Urinary bladder (tissue), 4 donors: ENCODE results near the gene GOLGA6L10. TPM values are rescaled to one million over a fixed set of nuclear protein-coding genes. Genes with fewer than 3 reads are reported as not detected.
"Not testable (repeated sequence)": the region's sequence is repeated elsewhere in the genome, so short reads cannot be mapped to it uniquely, and the experiment has no call there.

Experiments
- DNase-seq: peaks from one replicate; pipeline ENCODE4 v3.0.0-alpha.2; 2015; ENCODE audit errors: extremely low spot score
- H3K27ac ChIP-seq: one replicate; pipeline ENCODE4 v1.5.1; 2013; ENCODE audit warnings: low read depth, mild to moderate bottlenecking, moderate library complexity
- H3K36me3 ChIP-seq: one replicate; pipeline ENCODE4 v1.6.1; 2013; ENCODE audit warnings: mild to moderate bottlenecking, moderate library complexity; ENCODE audit not compliant: insufficient read depth
- H3K4me1 ChIP-seq: one replicate; pipeline ENCODE4 v1.6.1; 2013; ENCODE audit warnings: mild to moderate bottlenecking, moderate library complexity; ENCODE audit not compliant: insufficient read depth
- H3K4me3 ChIP-seq: one replicate; pipeline ENCODE4 v1.5.1; 2013; ENCODE audit warnings: low read depth, low read length
- WGBS: extraction: QIAGEN DNeasy Blood & Tissue Kit; methylation state at CpG from one replicate; pipeline ENCODE4 v1.1.7; 2013; 5-methylcytosine and 5-hydroxymethylcytosine counted together
- polyA plus RNA-seq: library from polyadenylated mRNA; stranded (reverse); fragments of 200-250 nt; gene quantifications from one replicate; pipeline ENCODE4 v1.2.3, GENCODE V29; 2013
- total RNA-seq: library from RNA; depleted of rRNA; stranded (reverse); fragments of >200 nt; gene quantifications from one replicate; pipeline ENCODE4 v1.2.3, GENCODE V29; 2014
- donor health status: healthy with polysubstance abuse.
- donor health status: healthy.

The GOLGA6L10 gene
- total and polyA plus RNA-seq, 2 donors = 1.1 to 2.0 TPM

DNA sequence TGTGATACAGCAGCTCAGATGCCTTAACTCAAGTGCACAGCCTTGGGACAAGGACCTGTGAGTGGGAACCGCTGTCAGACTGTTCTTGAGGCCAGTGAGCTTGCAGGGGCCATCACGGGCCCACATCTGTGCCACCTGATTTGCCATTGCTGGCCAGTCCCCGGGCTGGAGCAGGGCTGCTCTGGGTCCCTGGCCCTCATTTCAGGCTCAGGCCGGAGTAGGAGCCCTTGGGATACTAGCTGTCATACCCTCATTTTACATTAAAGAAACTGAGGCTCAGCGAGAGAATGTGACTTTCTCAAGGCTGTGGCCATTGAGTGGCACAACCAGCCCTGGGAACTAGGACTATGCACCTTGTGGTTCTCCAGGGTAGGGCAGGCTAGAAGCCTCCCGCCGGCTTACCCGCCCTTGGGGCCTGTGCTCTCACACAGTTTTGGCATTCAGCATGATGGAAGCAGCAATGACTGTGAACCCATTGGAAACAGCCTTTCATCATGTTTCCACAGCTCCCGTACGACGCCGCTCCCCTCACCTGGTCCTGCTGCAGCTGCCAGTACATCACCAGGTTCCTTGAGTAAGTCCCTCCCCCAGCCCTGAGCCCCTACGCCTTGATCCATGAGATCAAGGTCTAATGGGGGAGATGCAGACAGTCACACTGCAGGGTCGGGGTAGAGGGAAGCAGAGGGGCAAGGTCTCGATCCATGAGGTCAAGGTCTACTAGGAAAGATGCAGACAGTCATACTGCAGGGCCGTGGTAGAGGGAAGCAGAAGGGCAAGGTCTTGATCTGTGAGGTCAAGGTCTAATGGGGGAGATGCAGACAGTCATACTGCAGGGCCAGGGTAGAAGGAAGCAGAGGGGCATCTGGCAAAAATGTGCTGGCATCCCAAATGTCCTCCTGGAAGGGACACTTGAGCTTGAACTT, 42.2 kb downstream of the GOLGA6L10 start:
- no peak overlapping the region for H3K4me3 ChIP-seq
- no peak overlapping the region for H3K27ac ChIP-seq
- H3K4me1 ChIP-seq = no peaks in the 10 kb centered on the region
- 87% methylated on average over 16 of the region's 16 CpGs for WGBS
- no peak for DNase-seq
- no peaks in the 10 kb centered on the region for H3K36me3 ChIP-seq

DNA sequence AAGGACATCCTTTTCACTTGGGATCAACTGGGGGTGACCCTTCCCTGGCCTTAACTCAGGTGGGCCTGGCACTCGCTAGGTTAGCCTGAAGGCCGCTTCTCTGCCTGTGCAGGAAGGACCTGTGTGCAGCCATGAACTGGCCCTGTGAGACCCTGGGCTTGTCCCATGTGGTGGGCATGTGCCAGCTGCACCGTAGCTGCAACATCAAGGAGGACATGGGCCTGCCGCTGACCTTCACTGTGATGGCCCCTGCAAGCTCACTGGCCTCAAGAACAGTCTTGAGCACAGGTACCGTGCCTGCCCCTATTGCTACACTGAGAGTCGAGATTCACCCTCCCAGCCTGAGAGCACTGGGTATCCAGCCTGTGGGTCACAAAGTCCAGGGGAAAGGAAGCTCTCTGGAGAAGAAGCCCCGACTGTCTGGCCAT, 43.6 kb downstream of the GOLGA6L10 start:
- Histone ChIP-seq H3K36me3 (no peaks in the 10 kb centered on the region), H3K4me3 (no peak overlapping the region), H3K4me1 (no peaks in the 10 kb centered on the region), H3K27ac (no peak overlapping the region)
- no peak for DNase-seq
- 88% methylated on average over 7 of the region's 7 CpGs for WGBS

DNA sequence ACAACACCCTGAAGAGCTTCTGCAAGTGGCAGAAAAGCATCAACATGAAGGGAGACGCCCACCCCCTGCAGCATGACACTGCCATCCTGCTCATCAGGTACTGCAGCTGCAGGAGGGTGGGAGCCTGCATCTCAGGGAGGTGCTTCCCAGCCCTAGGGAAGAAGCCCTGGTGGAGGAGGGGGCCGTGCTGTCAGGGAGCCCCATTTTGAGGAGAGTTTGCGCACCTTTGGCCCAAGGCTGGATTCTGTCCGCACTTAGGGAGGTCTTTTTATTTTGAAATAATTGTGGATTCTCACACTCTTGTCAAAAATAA, 44.5 kb downstream of the GOLGA6L10 start:
- no peaks in the 10 kb centered on the region for H3K36me3 ChIP-seq
- H3K27ac ChIP-seq = no peak overlapping the region
- H3K4me3 ChIP-seq = no peak overlapping the region
- 93% methylated on average over 4 of the region's 4 CpGs for WGBS
- DNase-seq = no peak
- no peaks in the 10 kb centered on the region for H3K4me1 ChIP-seq

DNA sequence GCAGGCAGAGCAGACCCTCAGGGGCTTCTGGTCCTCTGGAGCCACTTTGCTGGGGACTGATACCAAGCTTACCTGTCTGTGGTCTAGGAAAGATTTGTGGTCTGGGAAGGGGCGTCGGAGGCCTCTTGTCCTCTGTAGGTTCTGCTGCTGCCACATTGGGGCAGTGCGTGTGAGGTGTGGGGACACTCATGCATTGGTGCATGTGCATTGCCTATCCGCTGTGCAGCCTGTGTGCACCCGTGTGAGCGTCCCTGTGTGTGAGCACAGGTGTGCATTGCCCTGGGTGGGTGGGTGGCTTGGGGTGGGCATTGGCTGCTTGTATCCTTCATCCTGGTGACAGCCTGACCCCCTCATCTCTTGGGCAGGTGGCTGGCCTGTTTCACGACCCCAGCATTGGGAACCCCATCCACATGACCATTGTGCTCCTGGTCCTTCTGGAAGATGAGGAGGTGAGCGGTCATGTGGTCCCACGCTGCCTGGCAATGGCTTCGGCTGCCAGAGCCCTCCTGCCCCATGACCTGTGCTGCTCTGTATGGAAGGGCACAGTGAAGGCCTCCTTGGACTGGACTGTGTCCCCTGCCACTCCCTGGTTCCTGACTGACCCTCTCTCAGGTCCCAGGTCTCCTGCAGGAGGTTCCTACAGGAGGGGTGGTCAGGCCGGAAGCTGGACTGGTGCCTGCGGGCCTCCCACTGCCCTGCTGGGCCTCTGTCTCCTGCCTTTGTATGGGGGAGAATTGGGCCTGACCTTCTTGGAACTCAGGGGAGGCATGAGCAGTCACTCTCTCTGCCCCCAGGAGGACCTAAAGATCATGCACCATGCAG, 45.1 kb downstream of the GOLGA6L10 start:
- Histone ChIP-seq H3K4me1 (no peaks in the 10 kb centered on the region), H3K36me3 (no peaks in the 10 kb centered on the region), H3K27ac (no peak overlapping the region), H3K4me3 (no peak overlapping the region)
- no peak for DNase-seq
- 93% methylated on average over 12 of the region's 12 CpGs for WGBS

- H3K36me3 ChIP-seq = no peaks in the 10 kb centered on the region
- H3K4me1 ChIP-seq = no peaks in the 10 kb centered on the region
- DNase-seq = no peak
- H3K4me3 ChIP-seq = no peak overlapping the region
- no peak overlapping the region for H3K27ac ChIP-seq
- WGBS = 73% methylated on average over 3 of the region's 3 CpGs
These were observed 47.8 kb downstream of the GOLGA6L10 start for GRCh38 chr15:82301296-82302016.

- Histone ChIP-seq H3K27ac (no peak overlapping the region), H3K4me3 (no peak overlapping the region), H3K4me1 (no peaks in the 10 kb centered on the region), H3K36me3 (no peaks in the 10 kb centered on the region)
- 91% methylated on average over 7 of the region's 7 CpGs for WGBS
- DNase-seq = no peak
These were observed 48.4 kb downstream of the GOLGA6L10 start for GRCh38 chr15:82300883-82301282.

DNA sequence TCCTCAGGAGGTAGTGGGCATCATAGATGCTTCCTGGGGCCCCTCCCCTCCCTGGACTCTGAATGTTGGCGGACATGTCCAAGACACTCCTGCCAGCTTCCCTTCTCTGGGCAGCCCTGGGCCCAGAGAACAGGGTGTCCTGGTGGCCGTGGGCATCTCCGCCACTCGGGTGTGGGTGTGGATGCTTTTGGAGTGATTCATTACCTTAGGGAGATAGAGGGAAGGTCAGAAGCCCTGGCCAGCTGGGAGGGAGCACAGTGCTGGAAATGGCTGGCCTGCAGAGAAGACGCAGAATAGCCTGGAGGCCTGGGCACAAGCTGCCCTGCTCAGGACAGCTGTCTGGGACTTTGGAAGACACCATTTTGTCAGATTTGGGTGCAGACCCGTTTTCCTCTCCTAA, 48.9 kb downstream of the GOLGA6L10 start:
- H3K27ac ChIP-seq, H3K4me3 ChIP-seq, DNase-seq, H3K4me1 ChIP-seq, H3K36me3 ChIP-seq: not testable (repeated sequence)
- 64% methylated on average over 6 of the region's 6 CpGs for WGBS

- not testable (repeated sequence) for H3K4me1 ChIP-seq
- 68% methylated on average over 3 of the region's 6 CpGs for WGBS
These were observed 49.8 kb downstream of the GOLGA6L10 start for GRCh38 chr15:82299511-82299914.

DNA sequence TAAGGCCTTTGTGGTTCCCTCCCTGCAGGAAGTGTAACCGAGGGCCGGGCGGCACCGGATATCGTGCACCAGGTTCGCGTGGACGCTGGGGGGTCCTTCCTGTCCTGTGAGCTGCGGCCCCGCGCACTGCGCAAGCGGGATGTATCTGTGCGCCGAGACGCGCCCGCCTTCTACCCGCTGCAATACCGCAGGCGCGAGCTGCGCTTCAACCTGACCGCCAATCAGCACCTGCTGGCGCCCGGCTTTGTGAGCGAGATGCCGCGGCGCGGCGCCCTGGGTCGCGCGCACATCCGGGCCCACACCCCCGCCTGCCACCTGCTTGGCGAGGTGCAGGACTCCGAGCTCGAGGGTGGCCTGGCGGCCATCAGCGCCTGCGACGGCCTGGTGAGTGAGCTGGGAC, 50.8 kb downstream of the GOLGA6L10 start:
- Histone ChIP-seq H3K4me1 (no peaks in the 10 kb centered on the region), H3K36me3 (no peaks in the 10 kb centered on the region), H3K27ac (no peak overlapping the region), H3K4me3 (no peak overlapping the region)
- no peak for DNase-seq
- WGBS = 24% methylated on average over 44 of the region's 44 CpGs

More at GRCh38 chr15:82299511-82299914, 49.8 kb downstream of the GOLGA6L10 start:
- H3K4me3 ChIP-seq, H3K36me3 ChIP-seq, DNase-seq, H3K27ac ChIP-seq: not testable (repeated sequence)

DNA sequence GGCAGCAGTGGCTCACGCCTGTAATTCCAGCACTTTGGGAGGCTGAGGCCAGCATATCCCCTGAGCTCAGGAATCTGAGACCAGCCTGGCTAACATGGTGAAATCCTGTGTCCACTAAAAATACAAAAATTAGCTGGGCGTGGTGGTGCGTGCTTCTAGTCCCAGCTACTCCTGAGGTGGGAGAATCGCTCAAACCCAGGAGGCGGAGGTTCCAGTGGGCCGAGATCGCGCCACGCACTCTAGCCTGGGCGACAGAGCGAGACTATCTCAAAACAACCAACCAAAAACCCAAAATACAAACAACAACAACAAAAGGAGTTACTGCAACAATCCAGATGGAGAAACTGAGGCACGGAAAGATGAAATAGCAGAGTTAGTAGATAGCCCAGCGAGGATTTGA, 51.2 kb downstream of the GOLGA6L10 start:
- WGBS = 95% methylated on average over 13 of the region's 13 CpGs
- DNase-seq = no peak

GRCh38 chr15:82297546-82297945, 51.7 kb downstream of the GOLGA6L10 start:
- WGBS = 93% methylated on average over 5 of the region's 5 CpGs
- Histone ChIP-seq H3K36me3 (no peaks in the 10 kb centered on the region), H3K27ac (no peak overlapping the region), H3K4me3 (no peak overlapping the region), H3K4me1 (no peaks in the 10 kb centered on the region)
- DNase-seq = no peak

More for the DNA sequence above, 51.2 kb downstream of the GOLGA6L10 start:
- Histone ChIP-seq H3K4me1 (no peaks in the 10 kb centered on the region), H3K36me3 (no peaks in the 10 kb centered on the region), H3K4me3 (no peak overlapping the region), H3K27ac (no peak overlapping the region)

- H3K36me3 ChIP-seq = no peaks in the 10 kb centered on the region
- H3K4me1 ChIP-seq = no peaks in the 10 kb centered on the region
- H3K4me3 ChIP-seq = no peak overlapping the region
- WGBS = 57% methylated on average over 11 of the region's 11 CpGs
- DNase-seq = no peak
- H3K27ac ChIP-seq = no peak overlapping the region
These were observed 55.1 kb downstream of the GOLGA6L10 start for GRCh38 chr15:82294061-82294690.

GRCh38 chr15:82292271-82292670, 57.0 kb downstream of the GOLGA6L10 start:
- DNase-seq = no peak
- no peak overlapping the region for H3K27ac ChIP-seq
- no peaks in the 10 kb centered on the region for H3K4me1 ChIP-seq
- H3K36me3 ChIP-seq = no peaks in the 10 kb centered on the region
- no peak overlapping the region for H3K4me3 ChIP-seq
- WGBS = 87% methylated on average over 5 of the region's 5 CpGs
